Mesendoderm (in vitro differentiated cells): Measurements from ENCODE around the gene UPK1B.

Source experiments
- DNase-seq: peaks from one replicate; pipeline ENCODE4 v3.0.0; 2013
- H2AK5ac ChIP-seq: 2 replicates; pipeline ENCODE4 v1.6.1; 2013; ENCODE audit warnings: low read length, inconsistent platforms
- H2BK120ac ChIP-seq: 2 replicates; pipeline ENCODE4 v1.6.1; 2013; ENCODE audit warnings: low read depth, mild to moderate bottlenecking, low read length, moderate library complexity, mixed read lengths
- H2BK15ac ChIP-seq: replicated peaks from 2 replicates; pipeline ENCODE4 v1.6.1; 2013; ENCODE audit warnings: low read depth, mild to moderate bottlenecking, moderate library complexity
- H2BK5ac ChIP-seq: 2 replicates; pipeline ENCODE4 v1.6.1; 2013; ENCODE audit warnings: low read length, inconsistent platforms
- H3K18ac ChIP-seq: 2 replicates; pipeline ENCODE4 v1.6.1; 2013; ENCODE audit warnings: mild to moderate bottlenecking, low read length, mixed read lengths
- H3K23ac ChIP-seq: one replicate; pipeline ENCODE4 v1.6.1; 2013; ENCODE audit warnings: low read length
- H3K27ac ChIP-seq: 2 replicates; pipeline ENCODE4 v1.5.1; 2013; ENCODE audit warnings: low read depth, mild to moderate bottlenecking, inconsistent platforms, low read length, moderate library complexity
- H3K27me3 ChIP-seq: 2 replicates; pipeline ENCODE4 v1.6.1; 2013; ENCODE audit warnings: low read length, control low read depth, mild to moderate bottlenecking, inconsistent platforms; ENCODE audit not compliant: insufficient read depth, poor library complexity
- H3K36me3 ChIP-seq: 2 replicates; pipeline ENCODE4 v1.6.1; 2013; ENCODE audit warnings: low read length, inconsistent platforms; ENCODE audit not compliant: control insufficient read depth, insufficient read depth
- H3K4ac ChIP-seq: one replicate; pipeline ENCODE4 v1.6.1; 2013; ENCODE audit warnings: low read depth, mild to moderate bottlenecking, low read length, moderate library complexity
- H3K4me1 ChIP-seq: 2 replicates; pipeline ENCODE4 v1.6.1; 2013; ENCODE audit warnings: low read depth, low read length, inconsistent platforms; ENCODE audit not compliant: control insufficient read depth
- H3K4me2 ChIP-seq: 2 replicates; pipeline ENCODE4 v1.6.1; 2013; ENCODE audit warnings: low read length
- H3K4me3 ChIP-seq: 2 replicates; pipeline ENCODE4 v1.5.1; 2013; ENCODE audit warnings: mild to moderate bottlenecking, low read length
- H3K56ac ChIP-seq: one replicate; pipeline ENCODE4 v1.6.1; 2013; ENCODE audit warnings: low read length
- H3K79me1 ChIP-seq: 2 replicates; pipeline ENCODE4 v1.6.1; 2013; ENCODE audit warnings: low read length, inconsistent platforms
- H3K79me2 ChIP-seq: 2 replicates; pipeline ENCODE4 v1.6.1; 2013; ENCODE audit warnings: mild to moderate bottlenecking, low read length; ENCODE audit not compliant: control insufficient read depth, insufficient read depth
- H3K9ac ChIP-seq: 2 replicates; pipeline ENCODE4 v1.6.1; 2013; ENCODE audit warnings: low read length, inconsistent platforms
- H4K5ac ChIP-seq: one replicate; pipeline ENCODE4 v1.6.1; 2013; ENCODE audit warnings: low read length
- H4K8ac ChIP-seq: one replicate; pipeline ENCODE4 v1.6.1; 2013; ENCODE audit warnings: low read depth, mild to moderate bottlenecking, control low read depth, low read length, moderate library complexity
- WGBS: extraction: QIAGEN DNeasy Blood & Tissue Kit; methylation state at CpG from one replicate; pipeline ENCODE4 v1.1.7; 2013; ENCODE audit warnings: low lambda C conversion rate, missing lambda C conversion rate; ENCODE audit not compliant: insufficient coverage; ENCODE audit errors: extremely low coverage; 5-methylcytosine and 5-hydroxymethylcytosine counted together

Gene UPK1B

DNA sequence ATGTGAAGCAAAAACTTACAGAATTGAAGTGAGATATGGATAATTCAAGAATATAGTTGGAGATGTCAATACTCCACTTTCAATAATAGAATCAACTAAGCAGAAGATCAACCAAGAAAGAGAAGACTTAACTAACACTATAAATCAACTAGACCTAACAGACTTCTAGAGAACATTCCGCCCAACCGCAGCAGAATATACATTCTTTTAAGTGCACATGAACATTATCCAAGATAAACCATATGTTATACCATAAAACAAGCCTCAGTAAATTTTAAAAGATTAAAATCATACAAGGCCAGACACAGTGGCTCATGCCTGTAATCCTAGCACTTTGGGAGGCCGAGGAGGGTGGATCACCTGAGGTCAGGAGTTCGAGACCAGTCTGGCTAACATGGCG, 32.9 kb upstream of the UPK1B start:
- Histone ChIP-seq H3K27ac (no peak overlapping the region), H3K4me3 (no peak overlapping the region), H3K4me2 (no peak overlapping the region), H2BK120ac (no peak overlapping the region), H2AK5ac (no peak overlapping the region), H3K79me1 (no peaks in the 10 kb centered on the region), H4K5ac (no peak overlapping the region), H3K23ac (no peak overlapping the region), H3K4ac (no peak overlapping the region), H3K4me1 (no peaks in the 10 kb centered on the region), H3K18ac (no peak overlapping the region), H4K8ac (no peak overlapping the region), H2BK15ac (no peak overlapping the region), H3K56ac (no peak overlapping the region), H3K9ac (no peak overlapping the region), H2BK5ac (no peak overlapping the region), H3K79me2 (no peaks in the 10 kb centered on the region), H3K36me3 (no peaks in the 10 kb centered on the region), H3K27me3 (no peaks in the 10 kb centered on the region)
- no peak for DNase-seq
- WGBS, result no CpG with 5 or more reads among the region's 5 CpGs

DNA sequence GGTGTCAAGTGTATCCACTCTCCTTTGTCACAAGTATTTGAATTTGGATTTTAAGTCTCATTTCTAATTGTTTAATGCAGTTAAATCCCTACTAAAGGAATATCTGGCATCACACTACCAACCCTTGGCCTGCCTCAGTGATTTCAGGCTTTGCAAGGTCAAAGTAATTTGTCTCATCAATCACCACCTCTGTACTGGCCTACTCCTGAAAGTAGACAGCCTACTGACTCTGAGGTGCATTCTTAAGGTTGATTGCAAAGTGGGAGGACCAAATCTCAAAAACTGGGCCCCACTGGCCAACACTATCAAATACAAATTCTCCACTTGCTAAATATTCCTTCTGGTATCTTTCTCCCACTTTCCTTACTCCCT, 28.3 kb upstream of the UPK1B start:
- Histone ChIP-seq H2BK120ac (no peak overlapping the region), H3K4me2 (no peak overlapping the region), H3K9ac (no peak overlapping the region), H3K27ac (no peak overlapping the region), H3K27me3 (no peaks in the 10 kb centered on the region), H3K18ac (no peak overlapping the region), H3K4me3 (no peak overlapping the region), H4K5ac (no peak overlapping the region), H3K23ac (no peak overlapping the region), H3K56ac (no peak overlapping the region), H3K79me2 (no peaks in the 10 kb centered on the region), H3K4me1 (no peaks in the 10 kb centered on the region), H3K79me1 (no peaks in the 10 kb centered on the region), H4K8ac (no peak overlapping the region), H3K36me3 (no peaks in the 10 kb centered on the region), H2AK5ac (no peak overlapping the region), H3K4ac (no peak overlapping the region), H2BK5ac (no peak overlapping the region), H2BK15ac (no peak overlapping the region)
- no peak for DNase-seq

DNA sequence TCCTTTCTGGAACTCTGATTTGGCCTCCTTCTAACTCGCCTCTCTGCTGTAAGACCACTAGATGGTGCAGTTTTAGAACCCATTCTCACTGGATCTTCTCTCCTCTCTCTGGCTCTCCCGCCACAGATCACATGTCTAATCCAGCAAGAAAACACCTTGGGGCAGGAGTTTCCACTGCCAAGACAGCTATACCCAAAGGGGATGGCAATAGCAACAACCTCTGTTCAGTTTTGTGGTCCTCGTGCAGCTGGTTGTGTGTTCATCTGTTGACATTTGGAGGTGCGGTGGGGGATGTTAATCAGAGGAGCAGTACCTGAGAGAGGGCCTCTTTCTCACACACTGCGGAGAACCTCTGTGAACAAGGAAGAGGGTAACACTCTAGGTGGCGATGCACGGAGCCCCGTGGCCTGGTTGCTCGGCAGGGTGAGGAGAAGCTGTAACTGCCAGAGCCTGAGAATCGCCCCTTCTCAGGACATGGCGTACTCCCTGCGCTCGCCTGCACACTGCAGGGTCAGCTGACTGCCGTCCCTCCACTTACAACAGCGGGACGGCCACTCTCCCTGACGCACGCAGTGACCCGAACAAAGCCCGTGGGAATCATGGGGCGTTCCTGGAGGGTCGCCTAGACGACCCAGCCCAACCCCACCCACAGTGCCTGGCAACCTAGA, 27.8 kb upstream of the UPK1B start, which contains the start of gene TEX55:
TSS of gene TEX55 (plus strand) at position 666 of the 668 bp plus-strand sequence. CDS start 25 bp downstream, outside the sequence.
- WGBS, result no CpG with 5 or more reads among the region's 23 CpGs
- H3K4me1 ChIP-seq, result no peaks in the 10 kb centered on the region

DNA sequence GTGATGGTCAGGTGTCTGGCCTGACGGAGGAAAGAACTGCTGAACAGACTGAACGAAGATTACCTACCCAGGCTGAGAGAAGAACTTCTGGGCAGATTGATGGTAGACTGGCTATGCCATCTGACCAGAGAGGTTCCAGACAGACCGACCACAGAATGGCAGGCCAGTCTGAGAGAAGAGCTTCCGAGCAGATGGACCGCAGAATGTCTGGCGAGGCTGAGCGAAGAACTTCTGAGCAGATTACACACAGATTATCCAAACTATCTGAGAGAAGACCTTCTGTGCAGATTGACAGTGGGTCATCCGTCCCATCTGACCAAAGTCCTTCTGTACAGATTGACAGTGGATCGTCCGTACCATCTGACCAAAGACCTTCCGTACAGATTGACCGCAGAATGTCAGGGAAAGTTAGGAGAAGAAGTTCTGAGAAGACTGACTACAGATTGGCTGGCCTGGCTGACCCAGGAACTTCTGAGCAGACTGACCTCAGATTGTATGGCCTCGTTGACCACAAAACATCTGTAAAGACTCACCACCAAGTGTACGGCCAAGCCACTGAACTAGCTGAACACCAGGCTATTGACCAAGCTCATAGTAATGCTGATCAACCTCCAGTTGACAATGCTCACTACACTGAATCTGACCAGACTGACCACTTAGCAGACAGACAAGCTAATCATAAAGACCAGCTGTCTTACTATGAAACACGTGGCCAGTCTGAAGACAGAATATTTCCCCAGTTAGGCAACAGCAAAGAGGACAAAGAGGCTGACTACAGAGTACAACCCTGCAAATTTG, 26.6 kb upstream of the UPK1B start:
- no peak overlapping the region for H2AK5ac ChIP-seq
- no peak overlapping the region for H3K4me3 ChIP-seq
- no peak overlapping the region for H4K5ac ChIP-seq
- H3K27me3 ChIP-seq, result no peaks in the 10 kb centered on the region
- no peak overlapping the region for H2BK120ac ChIP-seq
- H3K4ac ChIP-seq, result no peak overlapping the region
- no peak overlapping the region for H3K18ac ChIP-seq
- H3K4me1 ChIP-seq, result no peaks in the 10 kb centered on the region
- WGBS, result no CpG with 5 or more reads among the region's 15 CpGs
- H2BK15ac ChIP-seq, result no peak overlapping the region
- no peak overlapping the region for H4K8ac ChIP-seq
- no peak overlapping the region for H3K23ac ChIP-seq
- no peak for DNase-seq
- H2BK5ac ChIP-seq, result no peak overlapping the region
- H3K56ac ChIP-seq, result no peak overlapping the region
- H3K79me2 ChIP-seq, result no peaks in the 10 kb centered on the region
- H3K36me3 ChIP-seq, result no peaks in the 10 kb centered on the region
- no peak overlapping the region for H3K27ac ChIP-seq
- no peak overlapping the region for H3K9ac ChIP-seq
- H3K79me1 ChIP-seq, result no peaks in the 10 kb centered on the region
- no peak overlapping the region for H3K4me2 ChIP-seq

More for the DNA sequence above, 27.8 kb upstream of the UPK1B start, which contains the start of gene TEX55:
- H2BK15ac ChIP-seq, result no peak within 1 kb of the TSS
- no peaks in the 10 kb centered on the region for H3K36me3 ChIP-seq
- H3K4ac ChIP-seq, result no peak within 1 kb of the TSS
- no peak within 1 kb of the TSS for H3K4me3 ChIP-seq
- H3K79me2 ChIP-seq, result no peaks in the 10 kb centered on the region
- no peak within 1 kb of the TSS for H3K27ac ChIP-seq
- H3K27me3 ChIP-seq, result no peaks in the 10 kb centered on the region
- no peak within 1 kb of the TSS for H2BK120ac ChIP-seq
- H3K23ac ChIP-seq, result no peak within 1 kb of the TSS
- no peak within 1 kb of the TSS for H3K18ac ChIP-seq
- H3K79me1 ChIP-seq, result no peaks in the 10 kb centered on the region
- H3K4me2 ChIP-seq, result no peak within 1 kb of the TSS
- H3K56ac ChIP-seq, result peak within 1 kb of the TSS; percentile 69
- H2BK5ac ChIP-seq, result peak within 1 kb of the TSS; percentile 33
- peak; percentile 79 for DNase-seq
- H4K5ac ChIP-seq, result no peak within 1 kb of the TSS
- no peak within 1 kb of the TSS for H4K8ac ChIP-seq
- H2AK5ac ChIP-seq, result no peak within 1 kb of the TSS
- no peak within 1 kb of the TSS for H3K9ac ChIP-seq

DNA sequence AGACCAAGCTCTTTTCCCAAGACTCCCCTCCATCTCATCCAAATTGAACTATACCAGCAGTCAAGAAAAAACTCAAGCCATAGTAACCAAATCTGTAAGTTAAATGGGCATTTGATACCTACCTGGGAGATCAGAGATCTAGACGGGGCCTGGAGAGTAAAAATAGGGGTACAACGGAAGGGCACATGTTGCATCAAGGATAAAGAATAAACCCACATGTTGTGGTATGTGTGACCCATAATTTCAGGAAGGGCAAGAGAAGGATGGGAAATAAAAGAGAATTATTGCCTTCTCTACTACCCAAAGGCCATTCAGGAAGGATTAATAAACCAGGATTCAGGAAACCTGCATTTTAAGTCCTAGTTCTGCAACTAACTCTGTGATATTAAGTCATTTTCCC, 25.9 kb upstream of the UPK1B start:
- H3K27me3 ChIP-seq, result no peaks in the 10 kb centered on the region
- no peak for DNase-seq
- H3K4ac ChIP-seq, result no peak overlapping the region
- H3K79me2 ChIP-seq, result no peaks in the 10 kb centered on the region
- WGBS, result no CpG with 5 or more reads among the region's 2 CpGs
- no peak overlapping the region for H3K4me3 ChIP-seq
- no peak overlapping the region for H3K56ac ChIP-seq
- H2BK15ac ChIP-seq, result no peak overlapping the region
- no peak overlapping the region for H4K5ac ChIP-seq
- no peaks in the 10 kb centered on the region for H3K79me1 ChIP-seq
- H3K36me3 ChIP-seq, result no peaks in the 10 kb centered on the region
- H3K23ac ChIP-seq, result no peak overlapping the region
- H2AK5ac ChIP-seq, result no peak overlapping the region
- H4K8ac ChIP-seq, result no peak overlapping the region
- H3K18ac ChIP-seq, result no peak overlapping the region
- H2BK120ac ChIP-seq, result no peak overlapping the region
- no peak overlapping the region for H3K4me2 ChIP-seq
- no peak overlapping the region for H3K27ac ChIP-seq
- H3K4me1 ChIP-seq, result no peaks in the 10 kb centered on the region
- no peak overlapping the region for H2BK5ac ChIP-seq
- no peak overlapping the region for H3K9ac ChIP-seq
